Measurements from ENCODE around the gene TMPRSS11D.

TMPRSS11D gene

GRCh38 chr4:67899096-67899495 lies 15.3 kb upstream of the TMPRSS11D start:
- H3K4me1 ChIP-seq (ENCODE audit: low read length) = no peaks in the 10 kb centered on the region
- H3K27ac ChIP-seq (ENCODE audit: low read length) = no peak overlapping the region
- H3K36me3 ChIP-seq (replicated peaks; ENCODE audit: low read depth, low read length) = no peaks in the 10 kb centered on the region
- H4K20me1 ChIP-seq (ENCODE audit: insufficient read depth, low read length) = no peaks in the 10 kb centered on the region
- no peak overlapping the region for H2AFZ ChIP-seq (ENCODE audit: low read depth, low read length)
- H3K4me3 ChIP-seq (ENCODE audit: low read length) = no peak overlapping the region
- no peaks in the 10 kb centered on the region for H3K27me3 ChIP-seq (ENCODE audit: low read depth, low read length)
- no peak for TF ChIP-seq EZH2phosphoT487 (IDR thresholded peaks at IDR 0.05; ENCODE audit: low read depth)
- no peak for TF ChIP-seq CTCF (IDR thresholded peaks at IDR 0.05; ENCODE audit: low read depth, low read length)
- H3K4me2 ChIP-seq (ENCODE audit: low read length) = no peak overlapping the region
- H3K9me3 ChIP-seq (ENCODE audit: insufficient read depth, low read length) = no peaks in the 10 kb centered on the region
- H3K79me2 ChIP-seq (ENCODE audit: low read length) = no peaks in the 10 kb centered on the region
- no peak overlapping the region for H3K9ac ChIP-seq (ENCODE audit: low read length)

GRCh38 chr4:67897686-67898085 lies 13.9 kb upstream of the TMPRSS11D start:
- Histone ChIP-seq H3K9ac (ENCODE audit: low read length) (no peak overlapping the region), H3K4me2 (ENCODE audit: low read length) (no peak overlapping the region), H4K20me1 (ENCODE audit: insufficient read depth, low read length) (no peaks in the 10 kb centered on the region), H3K27ac (ENCODE audit: low read length) (no peak overlapping the region), H3K9me3 (ENCODE audit: insufficient read depth, low read length) (no peaks in the 10 kb centered on the region), H3K27me3 (ENCODE audit: low read depth, low read length) (no peaks in the 10 kb centered on the region), H2AFZ (ENCODE audit: low read depth, low read length) (no peak overlapping the region), H3K4me1 (ENCODE audit: low read length) (no peaks in the 10 kb centered on the region; the same call in 1 of the 2 replicates), H3K4me3 (ENCODE audit: low read length) (no peak overlapping the region), H3K36me3 (replicated peaks; ENCODE audit: low read depth, low read length) (no peaks in the 10 kb centered on the region), H3K79me2 (ENCODE audit: low read length) (no peaks in the 10 kb centered on the region)
- TF ChIP-seq EZH2phosphoT487 (IDR thresholded peaks at IDR 0.05; ENCODE audit: low read depth) (no peak), CTCF (IDR thresholded peaks at IDR 0.05; ENCODE audit: low read depth, low read length) (no peak)

GRCh38 chr4:67896421-67897065 lies 12.7 kb upstream of the TMPRSS11D start:
- Histone ChIP-seq H2AFZ (ENCODE audit: low read depth, low read length) (no peak overlapping the region), H3K27me3 (ENCODE audit: low read depth, low read length) (no peaks in the 10 kb centered on the region), H3K4me1 (ENCODE audit: low read length) (peaks cover 11% of the 10 kb centered on the region), H3K4me2 (ENCODE audit: low read length) (no peak overlapping the region), H3K27ac (ENCODE audit: low read length) (no peak overlapping the region), H3K9ac (ENCODE audit: low read length) (no peak overlapping the region), H3K36me3 (replicated peaks; ENCODE audit: low read depth, low read length) (no peaks in the 10 kb centered on the region), H4K20me1 (ENCODE audit: insufficient read depth, low read length) (no peaks in the 10 kb centered on the region), H3K79me2 (ENCODE audit: low read length) (no peaks in the 10 kb centered on the region), H3K4me3 (ENCODE audit: low read length) (no peak overlapping the region), H3K9me3 (ENCODE audit: insufficient read depth, low read length) (no peaks in the 10 kb centered on the region)
- no peak for TF ChIP-seq CTCF (IDR thresholded peaks at IDR 0.05; ENCODE audit: low read depth, low read length)
- no peak for TF ChIP-seq EZH2phosphoT487 (IDR thresholded peaks at IDR 0.05; ENCODE audit: low read depth)

GRCh38 chr4:67894659-67895058 lies 10.9 kb upstream of the TMPRSS11D start:
- H3K9me3 ChIP-seq (ENCODE audit: insufficient read depth, low read length) = no peaks in the 10 kb centered on the region
- no peaks in the 10 kb centered on the region for H3K27me3 ChIP-seq (ENCODE audit: low read depth, low read length)
- no peak overlapping the region for H3K27ac ChIP-seq (ENCODE audit: low read length)
- no peaks in the 10 kb centered on the region for H3K79me2 ChIP-seq (ENCODE audit: low read length)
- peaks cover 15% of the 10 kb centered on the region for H3K4me1 ChIP-seq (ENCODE audit: low read length)
- no peak overlapping the region for H3K4me2 ChIP-seq (ENCODE audit: low read length)
- H3K9ac ChIP-seq (ENCODE audit: low read length) = no peak overlapping the region
- H2AFZ ChIP-seq (ENCODE audit: low read depth, low read length) = no peak overlapping the region
- no peak overlapping the region for H3K4me3 ChIP-seq (ENCODE audit: low read length)
- no peaks in the 10 kb centered on the region for H4K20me1 ChIP-seq (ENCODE audit: insufficient read depth, low read length)
- no peaks in the 10 kb centered on the region for H3K36me3 ChIP-seq (replicated peaks; ENCODE audit: low read depth, low read length)
- TF ChIP-seq EZH2phosphoT487 (IDR thresholded peaks at IDR 0.05; ENCODE audit: low read depth) (no peak), CTCF (IDR thresholded peaks at IDR 0.05; ENCODE audit: low read depth, low read length) (no peak)

Data from OCI-LY3 (cell line).